ENCODE data around the gene TEAD3. TPM values are rescaled to one million over a fixed set of nuclear protein-coding genes. Genes with fewer than 3 reads are reported as not detected.
A peak's percentile ranks its signal among the peaks of the same experiment; 100 is the strongest.

Gene TEAD3
- total RNA-seq, 1 experiment from 2014 or later = 27.0 TPM

- H3K18ac ChIP-seq (ENCODE audit: insufficient read length, low read depth, low read length) = peak overlapping the region; percentile 43
- peak overlapping the region; percentile 39 to 78 (median 68); a peak in 4 of 7 replicates for H3K27ac Mint-ChIP-seq
- no peak overlapping the region for H2BK12ac ChIP-seq (ENCODE audit: insufficient read length, low read depth, low read length)
- peaks cover 3% of the 10 kb centered on the region for H4K20me1 ChIP-seq (ENCODE audit: control insufficient read depth, insufficient read depth, insufficient read length)
- no peak overlapping the region for H2BK120ac ChIP-seq (ENCODE audit: low read depth, low read length, poor library complexity, severe bottlenecking)
- peaks cover 11% of the 10 kb centered on the region for H3K23me2 ChIP-seq (ENCODE audit: insufficient read length, low read depth, low read length, poor library complexity, severe bottlenecking)
- H3K23ac ChIP-seq (ENCODE audit: insufficient read length, low read depth, low read length) = no peak overlapping the region
- no peaks in the 10 kb centered on the region; the same call in 1 of the 2 replicates for H3K27me3 ChIP-seq (ENCODE audit: insufficient read depth, low read length)
- no peak overlapping the region for H4K91ac ChIP-seq (ENCODE audit: insufficient read length, low read depth, low read length)
- no peak overlapping the region for H2AFZ ChIP-seq (ENCODE audit: low read length)
- no peak overlapping the region for H3K4me2 ChIP-seq (ENCODE audit: insufficient read depth, insufficient read length, low read length)
- no peak overlapping the region for H2BK15ac ChIP-seq (ENCODE audit: low read depth, low read length)
- H2BK20ac ChIP-seq (ENCODE audit: low read depth, low read length, poor library complexity, severe bottlenecking) = no peak overlapping the region
- no peaks in the 10 kb centered on the region for H3K79me1 ChIP-seq (ENCODE audit: insufficient read depth, low read depth, low read length, poor library complexity, severe bottlenecking)
- WGBS (ENCODE audit: extremely low coverage, insufficient read length, low lambda C conversion rate) = no CpG with 5 or more reads among the region's 7 CpGs
- H3K79me2 ChIP-seq (ENCODE audit: insufficient read depth, low read length) = peaks cover 2% of the 10 kb centered on the region; the same call in 1 of the 2 replicates
- H4K5ac ChIP-seq (ENCODE audit: insufficient read length, low read depth, low read length) = no peak overlapping the region
- H3K27me3 Mint-ChIP-seq (ENCODE audit: low read depth) = peaks cover 13% of the 10 kb centered on the region
- TF ChIP-seq CTCF (conservative IDR thresholded peaks at IDR 0.05) = no peak
- peak overlapping the region; percentile 56 for H3K14ac ChIP-seq (ENCODE audit: insufficient read depth, low read length)
- H3K9ac ChIP-seq (ENCODE audit: extremely low read depth, insufficient read length, low read length) = no peak overlapping the region
- no peaks in the 10 kb centered on the region; a peak in 1 of 7 replicates for H3K36me3 Mint-ChIP-seq (ENCODE audit: insufficient read depth in 1 of 3, low read depth in 3 of 3)
- H3T11ph ChIP-seq (ENCODE audit: low read length) = no peak overlapping the region
- H2AK5ac ChIP-seq (ENCODE audit: insufficient read length, low read length) = no peak overlapping the region
- no peak overlapping the region for H4K8ac ChIP-seq (replicated peaks; ENCODE audit: insufficient read length, low read depth, low read length)
- no peak overlapping the region for H2BK5ac ChIP-seq (ENCODE audit: insufficient read length, low read length)
- DNase-seq = no peak
- H3K56ac ChIP-seq (ENCODE audit: insufficient read length, low read depth, low read length) = no peak overlapping the region
- H3K4me1 ChIP-seq (ENCODE audit: insufficient read depth, low read length) = peaks cover 18% of the 10 kb centered on the region; the same call in 1 of the 2 replicates
- H3K4me1 Mint-ChIP-seq = peaks cover 65 to 72% of the 10 kb centered on the region in 2 experiments
- no peaks in the 10 kb centered on the region; a peak in 1 of 5 replicates for H3K9me3 Mint-ChIP-seq
- no peaks in the 10 kb centered on the region for H3K9me3 ChIP-seq (ENCODE audit: control insufficient read depth, low read depth, low read length)
- peak overlapping the region in 1 of 2 experiments; percentile 65; a peak in 4 of 5 replicates for H3K4me3 Mint-ChIP-seq
- no peak overlapping the region for H3K27ac ChIP-seq (ENCODE audit: insufficient read length, low read depth, low read length)
- H3K4ac ChIP-seq (ENCODE audit: low read depth, low read length) = no peak overlapping the region
These were observed 4.5 kb downstream of the TEAD3 start for GRCh38 chr6:35492258-35492973.
